GM19193 (cell line): ENCODE measurements around the gene ZNF423.

ENCODE experiments used
- POLR2A ChIP-seq: IDR thresholded peaks from 4 replicates; pipeline ENCODE4 v1.6.1; 2011; ENCODE audit not compliant: insufficient read depth, insufficient read length; ENCODE audit errors: extremely low read depth

ZNF423 gene

GRCh38 chr16:49634235-49635008 lies 221.5 kb downstream of the ZNF423 start:
- no peak for TF ChIP-seq POLR2A

DNA sequence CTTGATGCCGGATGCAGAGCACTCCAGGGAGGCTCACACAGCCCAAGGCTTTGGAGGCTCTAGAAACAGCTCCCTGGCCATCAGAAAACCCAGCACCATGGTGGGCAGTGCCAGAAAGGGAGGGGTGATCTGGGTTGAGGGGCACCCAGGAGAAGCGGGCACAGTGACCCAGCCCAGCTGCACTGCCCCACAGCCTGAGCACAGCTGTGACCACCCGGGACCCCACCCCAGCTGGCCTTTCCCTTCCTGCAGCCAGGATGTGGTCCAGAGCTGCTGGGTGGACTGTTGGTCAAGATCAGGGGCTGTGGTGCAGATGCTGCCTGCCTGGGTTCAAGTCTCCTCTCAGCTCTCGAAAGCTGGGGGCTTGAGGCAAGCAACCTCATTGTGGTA lies 223.1 kb downstream of the ZNF423 start:
- no peak for TF ChIP-seq POLR2A

DNA sequence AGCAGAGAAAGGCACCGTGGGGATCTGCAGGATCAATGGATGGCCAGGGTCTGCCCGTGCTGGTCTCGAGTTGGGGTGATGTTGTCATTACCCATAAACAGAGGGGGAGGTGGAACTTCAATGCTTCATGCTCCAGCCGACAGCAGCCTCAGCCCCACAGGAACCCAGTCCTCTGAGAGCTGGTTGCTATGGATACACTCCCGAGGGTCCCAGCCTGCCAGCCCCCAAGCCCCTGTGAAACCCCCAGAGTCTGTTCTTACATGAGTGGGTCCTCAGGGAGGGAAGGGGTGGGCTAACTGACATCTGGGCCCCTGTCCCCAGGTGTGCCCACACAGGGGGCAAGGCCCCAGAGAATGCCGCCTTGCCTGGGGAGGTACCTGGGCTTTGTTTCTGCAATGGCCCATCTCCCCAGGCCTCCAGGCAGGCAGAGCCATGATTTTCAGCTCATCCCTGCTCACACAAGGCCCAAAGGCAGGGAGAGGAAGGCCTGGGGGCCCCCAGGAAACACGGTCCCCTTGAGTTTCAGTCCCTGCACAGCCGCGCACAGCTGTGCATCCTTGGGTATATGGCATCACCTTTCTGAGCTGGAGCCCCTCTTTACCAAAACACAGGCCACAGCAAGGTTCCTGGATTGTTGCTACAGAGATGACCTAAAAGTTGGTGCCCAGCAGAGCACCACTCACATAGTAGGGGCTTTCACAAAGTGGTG lies 223.7 kb downstream of the ZNF423 start:
- no peak for TF ChIP-seq POLR2A

DNA sequence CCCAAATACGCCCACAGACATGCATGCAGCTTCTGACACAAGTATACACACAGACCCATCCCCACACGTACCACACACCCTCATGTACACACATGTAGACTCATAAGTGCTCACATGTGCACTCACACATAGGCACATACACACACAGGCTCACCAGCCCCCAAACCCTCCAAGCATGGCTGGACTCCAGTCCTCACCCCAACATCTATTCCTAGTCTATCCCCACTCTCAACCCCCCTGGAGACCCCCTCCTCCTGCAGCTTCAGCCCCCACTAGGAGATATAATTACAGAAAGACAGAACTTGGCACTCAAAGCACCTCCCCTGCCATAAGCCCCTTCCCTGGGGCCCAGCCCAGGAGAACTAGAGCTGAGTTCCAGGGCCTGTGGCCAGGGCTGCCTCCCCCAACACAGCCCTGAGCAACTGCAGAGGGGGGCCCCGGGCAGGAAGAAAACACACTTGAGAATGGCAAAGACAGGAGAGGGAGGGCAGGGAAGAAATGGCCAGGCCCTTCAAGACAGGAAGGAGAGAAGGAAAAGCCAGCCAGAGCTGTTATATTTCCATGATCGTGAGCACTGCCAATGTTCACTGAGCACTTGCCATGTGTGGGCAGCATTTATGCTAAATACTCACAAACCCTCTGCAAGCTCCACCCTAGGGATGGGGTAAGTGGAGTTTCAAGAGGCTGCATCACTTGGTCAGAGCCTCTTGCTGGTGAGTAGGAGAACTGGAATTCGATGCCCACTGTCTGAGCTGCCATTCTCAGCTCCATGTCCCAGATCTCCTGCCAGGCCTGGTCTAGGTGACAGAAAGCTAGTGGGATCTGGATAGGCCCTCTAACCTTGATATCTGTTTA lies 224.5 kb downstream of the ZNF423 start:
- no peak for TF ChIP-seq POLR2A

- TF ChIP-seq POLR2A = no peak
Measured at GRCh38 chr16:49630783-49631182, 225.1 kb downstream of the ZNF423 start.

DNA sequence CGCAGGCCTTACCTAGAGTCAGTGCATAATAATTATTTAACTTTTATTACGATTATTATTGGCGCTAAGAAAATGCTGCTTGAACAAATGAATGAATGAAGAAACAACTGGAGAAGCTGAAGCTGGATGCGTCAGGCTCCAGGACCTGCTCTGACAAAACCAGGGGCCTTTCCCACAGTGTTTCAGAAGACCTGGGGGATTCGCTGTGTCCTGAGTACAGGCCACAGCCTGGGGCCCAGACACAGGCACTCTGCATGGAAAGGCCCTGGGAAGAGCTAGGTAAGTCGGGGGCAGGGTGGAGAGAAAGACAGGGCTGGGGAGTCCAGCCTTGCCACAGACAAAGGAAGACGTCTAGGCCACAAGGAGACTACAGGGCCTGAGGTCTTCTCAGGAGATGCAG lies 226.1 kb downstream of the ZNF423 start:
- TF ChIP-seq POLR2A = no peak

- TF ChIP-seq POLR2A = no peak
Measured at GRCh38 chr16:49628148-49628547, 227.8 kb downstream of the ZNF423 start.

GRCh38 chr16:49625311-49626065 lies 230.4 kb downstream of the ZNF423 start:
- TF ChIP-seq POLR2A = no peak

DNA sequence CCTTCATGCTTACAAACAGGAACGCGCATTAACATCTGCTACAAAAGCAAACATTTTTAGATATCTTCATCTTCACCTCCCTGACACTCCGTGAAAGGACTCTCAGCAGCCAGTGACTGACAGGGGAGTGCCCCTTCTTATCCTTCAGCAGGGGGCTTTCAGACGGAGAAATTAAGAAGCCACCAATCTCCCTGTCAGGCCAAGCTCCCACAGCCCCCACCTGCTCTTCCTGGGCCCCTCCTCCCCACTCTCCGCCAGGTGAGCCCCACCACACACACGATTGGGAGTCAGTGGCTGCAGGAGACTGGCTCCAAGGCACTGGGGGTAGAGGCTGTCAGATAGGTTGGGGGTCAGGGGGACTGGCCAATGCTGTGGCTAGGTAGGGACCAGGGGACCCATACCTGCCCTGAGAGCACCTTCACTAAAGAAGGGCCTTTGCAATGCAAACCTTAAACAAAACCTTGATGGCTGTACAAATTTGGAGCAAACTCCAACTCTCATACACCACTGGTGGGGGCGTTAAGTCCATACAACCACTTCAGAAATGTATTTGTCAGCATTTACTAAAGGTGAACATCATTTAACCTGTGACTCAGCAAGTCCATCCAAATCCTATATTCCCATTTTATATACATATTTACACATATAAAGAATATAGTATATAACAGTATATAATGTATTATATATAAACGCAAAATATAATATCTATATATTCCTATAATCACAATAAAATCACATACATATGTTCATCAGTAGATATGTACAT lies 232.2 kb downstream of the ZNF423 start:
- no peak for TF ChIP-seq POLR2A

DNA sequence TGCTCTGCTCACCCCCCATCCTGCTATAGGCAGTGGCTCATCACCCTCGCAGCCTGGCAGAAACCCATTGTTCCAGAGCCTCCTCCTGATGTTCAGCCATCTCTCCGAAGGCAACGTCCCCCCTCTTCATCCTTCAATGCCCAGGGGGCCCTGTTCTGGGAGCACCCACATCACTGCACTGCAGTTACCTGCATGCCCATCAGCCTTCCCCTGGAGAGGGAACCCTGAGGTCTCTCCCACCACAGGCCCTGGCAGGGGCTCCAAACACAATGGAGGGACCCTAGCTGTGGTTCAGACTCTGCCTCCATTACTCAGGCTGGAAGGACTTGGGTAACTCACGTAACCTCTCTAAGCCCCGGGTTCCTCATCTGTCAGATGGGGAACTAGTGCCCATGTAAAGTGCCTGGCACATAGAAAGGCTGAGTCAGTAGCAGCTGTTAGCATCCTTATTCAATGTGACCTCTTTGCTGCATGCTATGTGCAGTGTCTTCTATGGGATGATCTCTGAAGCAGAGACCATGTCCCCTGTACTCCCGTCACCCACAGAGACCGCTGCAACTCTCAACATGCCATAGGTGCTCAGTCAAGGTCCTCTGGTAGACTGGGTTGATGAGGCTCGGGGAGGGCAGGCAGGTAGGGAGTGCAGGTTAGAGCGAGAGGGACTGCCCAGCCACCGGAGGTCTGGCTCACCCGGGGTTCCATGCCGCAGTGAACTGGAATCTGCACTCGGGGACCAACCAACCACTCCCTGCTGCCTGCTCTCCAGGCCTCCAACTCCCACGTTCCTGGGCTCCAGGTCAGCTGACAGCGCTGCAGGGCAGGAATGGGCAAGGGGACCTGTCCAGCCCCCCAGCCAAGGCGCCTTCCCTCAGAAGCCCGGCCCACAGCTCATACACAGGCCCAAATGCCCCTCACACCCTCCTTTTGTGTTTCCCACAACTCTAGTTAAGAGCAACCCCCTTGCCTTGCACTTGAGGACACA lies 233.2 kb downstream of the ZNF423 start:
- TF ChIP-seq POLR2A = no peak

GRCh38 chr16:49622084-49622390 lies 233.9 kb downstream of the ZNF423 start:
- no peak for TF ChIP-seq POLR2A

DNA sequence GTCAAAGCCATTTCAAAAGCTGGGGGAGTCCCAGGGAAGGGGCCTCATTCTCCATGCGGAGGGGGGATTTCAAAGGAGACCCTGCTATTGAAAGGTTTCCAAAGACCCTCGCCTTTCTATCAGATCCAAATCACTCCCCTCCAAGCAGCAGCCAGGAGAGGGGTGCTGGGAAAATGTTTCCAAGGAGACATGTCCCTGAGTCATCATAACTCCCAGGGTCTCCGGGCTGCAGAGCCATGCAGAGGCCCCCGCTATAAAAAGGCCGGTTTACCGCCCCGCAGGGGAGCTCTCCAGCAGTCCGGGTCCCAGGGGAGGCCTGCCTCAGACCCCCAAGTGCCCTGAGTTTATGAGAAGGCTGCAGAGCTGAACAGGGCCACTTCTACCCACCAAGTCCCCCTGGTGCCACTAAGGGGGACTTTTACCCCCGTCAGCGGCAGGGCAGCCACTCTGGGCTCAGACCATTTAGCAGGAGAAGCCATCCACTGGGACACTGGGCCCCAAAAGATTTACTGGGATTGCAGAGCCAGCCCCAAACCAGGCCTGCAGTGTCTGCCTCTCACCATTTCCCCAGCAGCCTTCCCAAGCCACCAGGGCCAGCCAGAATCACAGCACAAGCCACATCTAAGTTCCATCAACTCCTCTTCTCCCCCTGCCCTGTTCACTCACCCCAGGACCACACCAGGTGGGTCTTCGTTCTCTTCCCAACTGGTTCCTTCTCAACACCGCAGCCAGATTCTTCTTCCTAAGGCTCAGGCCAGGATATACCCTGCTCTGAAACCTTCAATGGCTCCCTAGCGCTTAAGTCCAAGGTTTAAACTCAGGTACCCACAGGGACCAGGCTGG lies 234.4 kb downstream of the ZNF423 start:
- TF ChIP-seq POLR2A = no peak

DNA sequence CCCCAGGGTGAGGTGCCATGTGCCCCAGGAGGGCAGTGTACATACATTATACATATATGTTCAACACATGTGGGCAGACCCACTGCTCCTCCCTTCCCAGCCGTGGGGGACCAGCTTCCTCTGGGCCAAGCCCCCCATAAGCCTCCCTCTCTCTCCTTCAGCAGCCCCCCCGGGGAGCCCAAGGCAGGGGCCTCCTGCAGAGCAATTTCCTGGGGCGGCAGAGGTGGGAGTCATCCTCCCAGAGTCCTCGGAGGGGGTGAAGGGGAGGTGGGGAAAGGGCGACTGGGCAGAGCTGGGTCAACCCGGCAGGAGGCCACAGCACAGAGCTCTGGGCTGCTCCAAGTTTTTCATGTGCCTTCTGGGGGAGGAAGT lies 235.1 kb downstream of the ZNF423 start:
- TF ChIP-seq POLR2A = no peak
